HL-60 (cell line): ENCODE results near the gene ZNF549.
A peak's percentile ranks its signal among the peaks of the same experiment; 100 is the strongest.

Experiments
- DNase-seq, 2 experiments: peaks; one replicate each; pipeline ENCODE4 v3.0.0-alpha.2; 2010 to 2020; ENCODE audit warnings: low read depth in 1 of 2, low spot score in 1 of 2
- H3K27ac ChIP-seq: fragments of 250-450 bp; sonication (Bioruptor Pico); replicated peaks from 2 replicates; pipeline ENCODE4 v1.5.1; 2020; ENCODE audit warnings: mild to moderate bottlenecking, moderate library complexity
- H3K27me3 ChIP-seq: fragments of 250-450 bp; sonication (Bioruptor Pico); 2 replicates; pipeline ENCODE4 v1.5.1; 2021; ENCODE audit warnings: mild to moderate bottlenecking, moderate library complexity; ENCODE audit not compliant: insufficient read depth, poor library complexity, severe bottlenecking
- H3K4me3 ChIP-seq: replicated peaks from 2 replicates; pipeline ENCODE4 v1.5.1; 2011; ENCODE audit warnings: mild to moderate bottlenecking, control low read depth, low read length; ENCODE audit not compliant: insufficient read depth
- CTCF ChIP-seq: IDR thresholded peaks from one replicate; pipeline ENCODE4 v1.5.1; 2011; ENCODE audit warnings: low read length, control low read depth, inconsistent platforms; ENCODE audit not compliant: insufficient read depth
- GABPA ChIP-seq: IDR thresholded peaks from 2 replicates; pipeline ENCODE4 v1.6.1; 2012; ENCODE audit warnings: low read depth
- POLR2AphosphoS5 ChIP-seq: IDR thresholded peaks from 2 replicates; pipeline ENCODE4 v1.6.1; 2012; ENCODE audit warnings: low read depth
- REST ChIP-seq: IDR thresholded peaks from 2 replicates; pipeline ENCODE4 v1.6.1; 2012; ENCODE audit warnings: low read depth; ENCODE audit not compliant: insufficient replicate concordance
- SPI1 ChIP-seq: IDR thresholded peaks from 2 replicates; pipeline ENCODE4 v1.6.1; 2012; ENCODE audit warnings: low read depth, mild to moderate bottlenecking, borderline replicate concordance

Gene ZNF549

GRCh38 chr19:57583104-57583520, 56.0 kb downstream of the ZNF549 start:
- Histone ChIP-seq H3K27ac (no peak overlapping the region), H3K27me3 (no peaks in the 10 kb centered on the region), H3K4me3 (no peak overlapping the region)
- no peak for DNase-seq
- TF ChIP-seq SPI1 (no peak), GABPA (no peak), CTCF (no peak)

GRCh38 chr19:57583521-57584416, 56.6 kb downstream of the ZNF549 start, which contains the start of gene ZIK1:
ZIK1 (plus strand) TSS chr19:57584145; CDS start chr19:57584357, 212 bp downstream.
- peak within 1 kb of the TSS; percentile 67 for H3K4me3 ChIP-seq
- TF ChIP-seq REST (peak; percentile 43), POLR2AphosphoS5 (no peak; the same call in none of the 2 replicates), GABPA (peak; percentile 93), SPI1 (no peak)
- peak; percentile 83 to 91 for DNase-seq

GRCh38 chr19:57587529-57587928, 60.4 kb downstream of the ZNF549 start:
- H3K27ac ChIP-seq: no peak overlapping the region
- TF ChIP-seq SPI1: no peak
- TF ChIP-seq POLR2AphosphoS5: no peak
- TF ChIP-seq REST: no peak
- TF ChIP-seq CTCF: no peak
- no peak for TF ChIP-seq GABPA
- H3K4me3 ChIP-seq: no peak overlapping the region
- no peak for DNase-seq
- H3K27me3 ChIP-seq: no peaks in the 10 kb centered on the region

More at GRCh38 chr19:57583521-57584416, 56.6 kb downstream of the ZNF549 start, which contains the start of gene ZIK1:
- no peak within 1 kb of the TSS; the same call in 1 of the 2 replicates for H3K27ac ChIP-seq
- H3K27me3 ChIP-seq: no peaks in the 10 kb centered on the region

DNA sequence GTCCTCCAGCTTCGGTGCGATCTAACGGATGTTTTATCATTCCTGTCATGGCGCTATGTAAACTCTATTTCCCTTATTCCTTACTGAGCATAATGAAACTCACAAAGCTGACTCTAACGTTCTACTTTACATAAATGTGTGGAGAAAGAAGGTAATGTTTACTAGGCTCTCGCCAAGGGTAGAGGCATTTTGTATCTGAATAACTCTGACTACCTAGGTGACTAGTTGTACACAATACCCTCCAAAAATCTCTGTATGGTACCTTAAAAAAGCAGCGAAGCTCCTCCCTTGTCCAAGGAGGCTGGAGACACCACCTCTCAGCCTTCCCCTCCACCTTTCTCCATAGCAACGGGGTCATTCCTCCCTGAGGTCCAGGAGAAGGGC, 72.2 kb downstream of the ZNF549 start:
- peak overlapping the region; percentile 99 for H3K4me3 ChIP-seq
- TF ChIP-seq GABPA (no peak), SPI1 (no peak), POLR2AphosphoS5 (no peak), CTCF (no peak), REST (no peak)
- no peak for DNase-seq
- H3K27ac ChIP-seq: peak overlapping the region; percentile 78; the same call in 1 of the 2 replicates
- no peaks in the 10 kb centered on the region for H3K27me3 ChIP-seq
